NCI-H2107 treated with DMSO at 0.1 percent for 48 hours (cell line): ENCODE measurements around the gene DFFB.
"Not testable (repeated sequence)": the region's sequence is repeated elsewhere in the genome, so short reads cannot be mapped to it uniquely, and the experiment has no call there.

Experiments used
- DNase-seq: peaks from one replicate; lab custom pipeline; 2025; ENCODE audit not compliant: unreplicated experiment; lab: John Stamatoyannopoulos, UW

The DFFB gene, protein sequence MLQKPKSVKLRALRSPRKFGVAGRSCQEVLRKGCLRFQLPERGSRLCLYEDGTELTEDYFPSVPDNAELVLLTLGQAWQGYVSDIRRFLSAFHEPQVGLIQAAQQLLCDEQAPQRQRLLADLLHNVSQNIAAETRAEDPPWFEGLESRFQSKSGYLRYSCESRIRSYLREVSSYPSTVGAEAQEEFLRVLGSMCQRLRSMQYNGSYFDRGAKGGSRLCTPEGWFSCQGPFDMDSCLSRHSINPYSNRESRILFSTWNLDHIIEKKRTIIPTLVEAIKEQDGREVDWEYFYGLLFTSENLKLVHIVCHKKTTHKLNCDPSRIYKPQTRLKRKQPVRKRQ

DNA sequence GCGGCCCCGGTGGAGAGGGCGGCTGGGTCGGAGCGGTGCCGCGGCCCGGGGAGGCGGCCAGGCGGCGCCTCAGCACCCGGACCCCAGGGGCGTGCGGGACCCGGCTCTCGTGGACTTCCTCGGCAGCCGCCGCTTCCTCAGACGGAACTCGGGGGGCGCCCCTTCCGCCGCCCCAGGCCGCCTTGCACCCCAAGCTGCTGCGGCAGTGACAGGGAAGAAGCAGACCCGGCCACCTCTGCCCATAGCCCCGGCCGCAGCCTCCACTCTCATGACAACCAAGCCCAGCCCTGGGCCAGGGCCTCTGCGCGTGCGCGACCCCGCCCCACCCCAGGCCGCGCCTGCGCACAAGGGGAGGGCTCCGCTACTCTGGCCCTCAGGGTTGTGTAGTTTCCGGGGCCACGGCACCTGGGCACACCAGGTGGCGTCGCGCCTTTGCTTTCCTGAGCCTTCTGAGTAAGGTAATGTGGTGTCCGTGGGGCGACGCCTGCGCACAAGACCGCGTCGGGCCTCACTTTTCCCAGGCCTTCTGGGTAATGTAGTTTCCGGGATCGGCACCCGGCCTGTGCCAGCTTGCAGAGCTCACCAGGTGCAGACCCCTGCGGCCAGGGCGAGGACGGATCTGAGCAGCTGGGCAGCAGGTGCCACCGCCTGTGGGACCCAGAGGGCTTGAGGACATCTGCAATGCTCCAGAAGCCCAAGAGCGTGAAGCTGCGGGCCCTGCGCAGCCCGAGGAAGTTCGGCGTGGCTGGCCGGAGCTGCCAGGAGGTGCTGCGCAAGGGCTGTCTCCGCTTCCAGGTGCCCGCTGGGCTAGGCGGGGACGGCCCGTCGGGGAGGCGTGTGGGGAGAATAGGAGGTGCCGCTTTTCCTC is at the start of gene DFFB, which contains the start of gene CEP104:
Gene DFFB (plus strand): TSS at position 554 of the 868 bp plus-strand sequence. CDS start 128 bp downstream, at position 682.
Gene CEP104 (minus strand): TSS at position 289 of the 868 bp plus-strand sequence. CDS start 4,804 bp downstream, outside the sequence.
- DNase-seq = peak; percentile 47

DNA sequence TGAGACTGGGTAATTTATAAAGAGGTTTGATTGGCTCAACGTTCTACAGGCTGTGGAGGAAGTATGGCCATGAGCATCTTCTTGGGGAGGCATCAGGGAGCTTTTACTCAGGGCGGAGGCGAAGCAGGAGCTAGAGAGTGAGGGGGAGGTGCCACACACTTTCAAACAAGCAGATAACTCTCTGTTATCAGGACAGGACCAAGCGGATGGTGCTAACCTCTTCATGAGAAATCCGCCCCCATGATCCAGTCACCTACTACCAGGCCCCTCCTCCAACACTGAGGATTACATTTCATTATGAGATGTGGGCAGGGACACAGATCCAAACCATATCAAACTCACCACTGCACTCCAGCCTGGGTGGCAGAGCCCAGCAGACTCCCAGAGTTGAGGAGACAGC is 49.5 kb upstream of the DFFB start:
- no peak for DNase-seq

DNA sequence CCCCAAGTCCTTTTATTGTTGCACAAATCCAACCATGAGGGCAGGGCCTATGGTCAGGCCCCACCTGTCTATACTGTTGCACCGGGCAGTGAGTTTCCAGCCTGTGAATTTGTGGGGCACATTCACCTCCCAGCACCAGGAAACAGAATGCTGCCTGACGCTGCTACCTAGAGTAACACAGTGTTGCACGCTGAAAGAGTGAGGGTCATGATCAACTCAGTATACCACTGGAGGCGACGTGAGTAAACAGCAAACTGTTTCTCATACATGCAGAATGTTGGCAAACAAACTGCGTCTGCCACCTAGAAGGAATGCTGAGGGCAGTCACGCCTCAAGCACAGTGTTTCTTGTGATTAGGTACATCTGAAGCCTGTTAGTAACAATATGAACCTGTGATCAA is 47.6 kb upstream of the DFFB start:
- DNase-seq = no peak

DNA sequence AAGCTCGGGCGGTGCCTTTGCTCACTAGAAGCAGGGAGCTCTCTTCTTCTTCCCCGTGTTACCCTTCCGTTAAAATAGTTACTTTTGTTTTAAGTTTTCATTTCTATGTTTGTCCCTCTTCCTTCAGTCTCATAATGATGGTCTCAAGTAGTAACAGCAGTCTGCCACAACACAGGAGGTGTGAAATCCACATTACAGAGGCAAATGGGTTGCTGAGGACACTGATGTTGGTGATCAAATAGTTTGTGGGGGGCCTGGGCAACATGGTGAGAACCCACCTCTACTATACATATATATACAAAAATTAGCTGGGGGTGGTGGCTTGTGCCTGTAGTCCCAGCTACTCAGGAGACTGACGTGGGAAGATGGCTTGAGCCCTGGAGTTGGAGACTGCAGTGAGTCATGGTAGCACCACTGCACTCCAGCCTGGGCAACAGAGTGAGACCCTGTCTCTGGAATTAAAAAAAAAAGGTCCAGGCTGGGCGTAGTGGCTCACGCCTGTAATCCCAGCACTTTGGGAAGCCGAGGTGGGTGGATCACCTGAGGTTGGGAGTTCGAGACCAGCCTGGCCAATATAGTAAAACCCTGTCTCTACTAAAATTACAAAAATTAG is 47.0 kb upstream of the DFFB start:
- not testable (repeated sequence) for DNase-seq

DNA sequence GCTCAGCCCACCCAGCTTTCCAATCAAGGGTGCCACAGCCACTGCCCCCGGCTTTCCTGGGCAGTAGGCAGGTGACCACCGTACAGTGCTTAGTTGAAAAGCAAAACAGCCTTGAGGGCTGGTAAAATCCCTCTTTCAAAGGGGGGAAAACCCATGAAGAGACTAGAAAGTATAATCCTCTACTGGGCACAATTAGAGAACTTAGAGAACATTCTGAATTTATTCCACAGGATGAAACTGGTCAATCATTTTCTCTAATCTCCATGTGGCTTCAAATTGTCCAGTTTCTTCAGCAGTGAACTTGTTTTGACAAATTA is 45.7 kb upstream of the DFFB start:
- DNase-seq = no peak

DNA sequence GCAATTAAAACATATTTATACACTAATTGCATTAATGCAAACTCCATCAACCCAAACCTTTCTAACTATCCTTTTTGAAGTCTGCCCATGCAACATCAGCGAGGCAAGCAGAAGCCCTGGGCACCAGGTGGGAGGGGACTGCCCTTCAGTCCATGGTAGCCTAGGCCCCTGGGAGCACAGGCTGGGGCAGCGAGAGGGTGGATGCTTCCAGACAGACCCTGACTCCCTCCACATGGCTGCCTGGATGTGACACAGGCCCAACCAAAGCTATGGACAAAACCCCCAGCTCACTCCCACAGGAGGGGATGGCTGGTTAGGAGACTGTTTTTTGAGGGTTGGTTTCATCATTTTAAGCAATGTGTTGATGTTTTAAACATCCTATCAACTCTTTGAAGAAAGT is 43.2 kb upstream of the DFFB start:
- no peak for DNase-seq

DNA sequence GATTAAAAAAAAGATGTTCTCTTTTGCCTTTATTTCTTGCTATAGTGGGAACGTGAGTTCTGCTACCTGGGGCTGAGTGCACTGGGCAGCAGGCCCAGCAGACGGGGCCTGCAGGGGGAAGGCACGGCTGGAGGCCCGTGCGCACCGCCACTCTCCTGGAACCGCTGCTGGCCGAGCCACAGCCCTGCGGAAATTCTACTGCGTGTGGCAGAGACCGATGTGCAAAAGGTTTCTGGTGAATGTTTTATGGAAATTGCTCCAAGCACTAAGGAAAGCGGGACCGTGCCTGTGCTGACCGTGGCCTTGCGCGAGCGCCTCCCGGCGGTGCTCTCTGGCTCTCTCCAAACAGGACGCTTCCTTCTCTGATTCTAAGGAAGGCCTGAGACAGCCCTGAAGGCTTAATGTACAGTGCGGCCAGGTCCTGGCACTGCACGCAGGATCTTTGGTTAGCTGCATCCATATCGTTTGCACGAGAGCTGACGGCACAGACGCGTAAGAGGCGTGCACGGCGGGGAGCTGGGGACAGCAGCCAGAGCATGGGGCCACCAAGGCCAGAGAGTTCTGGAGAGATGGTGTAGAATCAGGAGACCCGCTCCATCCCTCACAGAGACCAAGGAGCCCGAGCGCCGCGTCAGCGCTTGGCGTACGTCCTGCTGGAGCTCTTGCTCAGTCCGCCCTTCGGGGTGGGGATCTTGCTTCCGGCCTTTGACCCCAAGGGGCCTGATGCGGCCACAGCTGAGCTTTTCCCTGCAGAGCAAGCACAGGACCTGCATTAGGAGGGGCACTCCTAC is 42.3 kb upstream of the DFFB start:
- no peak for DNase-seq

DNA sequence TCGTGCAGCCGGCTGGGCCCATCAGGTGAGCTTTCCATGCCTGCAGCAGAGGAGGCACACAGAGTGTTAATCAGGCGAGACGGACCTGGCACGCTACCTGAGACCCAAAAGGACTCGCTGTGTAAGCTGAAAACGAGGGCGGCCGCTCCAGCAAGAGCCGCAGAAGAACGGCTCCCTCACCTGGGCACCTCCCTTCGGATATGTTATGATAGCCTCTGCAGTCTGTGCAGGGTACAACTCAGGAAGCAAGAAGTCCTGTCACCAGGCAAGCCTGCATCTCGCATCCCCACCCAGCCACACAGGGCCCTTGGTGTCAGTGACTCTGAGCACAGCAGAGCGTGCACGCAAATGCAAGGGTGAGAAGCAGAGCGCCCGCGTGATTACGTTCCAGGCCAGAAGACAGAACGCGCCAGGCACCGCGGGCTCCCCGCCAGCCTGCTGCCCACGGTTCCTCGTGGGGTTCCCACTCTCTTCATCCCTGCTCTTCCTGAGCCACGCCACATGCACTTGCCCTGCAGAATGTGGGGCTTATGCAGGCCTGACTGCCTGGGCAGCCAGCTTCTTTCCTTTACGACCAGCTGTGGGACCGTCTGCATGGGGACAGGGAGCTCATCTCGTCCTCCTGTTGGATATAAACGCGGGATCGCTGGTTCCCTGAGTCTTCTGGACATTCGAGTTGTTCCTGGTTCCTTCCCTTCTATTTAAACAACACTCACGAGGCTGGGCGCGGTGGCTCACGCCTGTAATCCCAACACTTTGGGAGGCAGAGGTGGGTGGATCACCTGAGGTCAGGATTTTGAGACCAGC is 40.7 kb upstream of the DFFB start:
- DNase-seq = no peak

DNA sequence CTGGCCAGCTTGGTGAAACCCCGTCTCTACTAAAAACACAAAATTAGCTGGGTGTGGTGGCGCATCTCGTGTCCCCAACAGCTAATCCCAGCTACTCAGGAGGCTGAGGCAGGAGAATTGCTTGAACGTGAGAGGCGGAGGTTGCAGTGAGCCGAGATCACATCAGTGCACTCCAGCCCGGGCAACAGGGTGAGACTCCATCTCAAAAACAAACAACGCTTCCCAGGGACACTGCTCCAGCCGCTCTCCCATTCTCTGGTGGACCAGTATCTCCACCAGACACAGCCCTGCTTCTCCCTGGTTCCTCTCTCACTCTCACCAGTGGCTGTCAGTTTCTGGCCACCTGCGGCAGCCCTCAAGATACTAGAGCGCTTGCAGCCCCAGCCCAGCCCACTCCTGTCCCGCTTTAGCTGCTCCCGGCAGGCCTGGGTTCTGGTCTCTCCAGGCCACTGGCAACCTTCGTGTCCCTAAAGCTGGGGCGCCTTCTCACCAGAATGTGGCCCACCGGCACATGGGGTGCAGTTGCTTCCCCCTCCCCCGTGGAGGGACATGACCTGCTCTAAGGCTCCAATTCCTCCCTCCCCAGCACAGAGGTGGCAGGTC is 40.0 kb upstream of the DFFB start:
- no peak for DNase-seq

DNA sequence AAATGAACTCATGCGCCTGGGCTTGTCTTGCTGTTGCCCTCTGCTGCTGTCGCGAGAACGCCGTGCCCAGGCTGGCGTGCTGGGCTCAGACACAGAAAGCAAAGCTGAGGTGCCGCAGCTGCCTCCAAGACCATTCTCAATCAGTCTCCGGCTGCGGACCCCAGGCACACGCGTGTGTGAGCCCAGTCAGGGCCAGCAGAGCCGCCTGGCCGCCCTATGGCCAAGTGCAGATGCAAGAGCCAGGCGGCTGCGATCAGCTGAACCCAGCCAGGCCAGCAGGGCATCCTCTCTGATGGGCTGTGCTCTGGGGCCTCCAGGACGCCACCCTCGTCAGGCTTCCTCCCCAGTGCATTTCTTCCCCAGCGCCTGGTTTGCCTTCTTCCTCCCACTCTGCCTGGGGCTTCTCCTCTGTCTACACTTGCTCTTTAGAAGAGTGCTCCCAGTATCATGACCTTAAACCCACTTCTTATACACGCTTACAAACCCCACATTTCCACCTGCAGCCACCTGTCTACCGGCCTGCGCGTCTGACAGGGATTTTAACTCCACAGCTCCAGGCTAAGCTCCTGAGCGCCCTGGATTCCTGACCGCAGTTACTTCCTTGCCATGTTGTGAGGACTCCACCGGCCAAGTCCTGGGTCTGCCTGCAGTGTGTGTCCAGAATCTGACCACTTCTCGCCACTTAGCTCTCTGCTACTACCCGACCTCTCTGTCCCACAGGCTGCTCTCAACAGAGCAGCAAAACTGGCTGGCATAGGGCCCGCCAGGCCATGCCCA is 39.3 kb upstream of the DFFB start:
- no peak for DNase-seq

DNA sequence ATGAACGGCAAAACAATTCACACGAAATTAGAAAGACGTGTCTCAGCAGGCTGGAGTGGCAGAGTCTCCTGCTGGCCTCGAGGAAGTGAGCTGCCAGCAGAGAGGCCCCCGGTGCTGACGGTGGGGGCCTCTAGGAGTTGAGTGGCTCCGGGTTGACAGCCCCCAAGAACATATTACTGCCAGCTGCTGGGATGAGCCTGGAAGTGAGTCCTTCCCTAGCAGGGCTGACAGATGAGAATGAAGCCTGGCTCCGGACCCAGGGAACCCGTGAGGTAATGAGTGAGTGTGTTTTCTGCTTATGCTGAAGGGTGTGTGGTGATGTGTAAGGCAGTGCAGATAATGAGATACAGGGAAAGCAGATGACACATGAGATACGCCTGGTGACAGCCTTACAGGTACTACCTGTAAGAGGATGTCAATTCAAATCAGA is 37.5 kb upstream of the DFFB start:
- DNase-seq = no peak

DNA sequence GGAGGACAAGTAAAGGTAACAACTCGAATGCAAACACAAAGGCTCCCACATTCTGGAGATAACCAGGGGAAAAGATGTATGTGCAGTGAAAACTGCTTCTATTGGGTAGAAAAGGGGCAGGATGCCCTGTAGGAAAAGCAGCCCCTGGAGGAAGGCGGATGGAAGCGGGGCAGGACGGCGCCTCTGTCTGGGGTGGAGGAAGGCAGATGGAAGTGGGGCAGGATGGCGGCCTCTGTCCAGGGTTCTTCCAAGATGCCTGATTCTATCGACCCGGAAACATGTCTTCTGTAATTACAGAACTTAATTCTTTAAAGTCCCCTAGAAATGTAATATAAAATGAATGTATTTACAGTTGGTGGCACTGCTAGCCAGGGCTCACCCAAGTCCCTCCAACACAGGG is 37.0 kb upstream of the DFFB start:
- no peak for DNase-seq

DNA sequence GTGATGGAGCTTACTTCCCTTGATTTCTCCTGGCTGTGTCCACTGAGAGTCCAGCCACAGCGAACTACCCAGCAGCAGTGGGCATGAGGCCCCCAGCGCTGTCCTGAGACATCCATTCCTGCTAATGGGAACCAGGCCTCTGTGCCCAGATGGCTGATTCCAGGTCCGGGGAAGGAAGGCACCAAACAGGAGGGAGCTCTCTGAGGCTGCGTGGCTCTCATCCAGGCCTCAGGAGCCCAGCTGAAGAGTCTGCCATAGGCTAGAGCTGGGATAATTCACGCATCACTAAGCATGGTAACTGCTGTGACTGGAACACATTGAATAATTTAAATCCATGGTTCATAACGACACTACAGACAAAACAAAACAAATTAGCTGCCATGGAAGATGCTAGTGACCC is 36.3 kb upstream of the DFFB start:
- DNase-seq = peak; percentile 1

DNA sequence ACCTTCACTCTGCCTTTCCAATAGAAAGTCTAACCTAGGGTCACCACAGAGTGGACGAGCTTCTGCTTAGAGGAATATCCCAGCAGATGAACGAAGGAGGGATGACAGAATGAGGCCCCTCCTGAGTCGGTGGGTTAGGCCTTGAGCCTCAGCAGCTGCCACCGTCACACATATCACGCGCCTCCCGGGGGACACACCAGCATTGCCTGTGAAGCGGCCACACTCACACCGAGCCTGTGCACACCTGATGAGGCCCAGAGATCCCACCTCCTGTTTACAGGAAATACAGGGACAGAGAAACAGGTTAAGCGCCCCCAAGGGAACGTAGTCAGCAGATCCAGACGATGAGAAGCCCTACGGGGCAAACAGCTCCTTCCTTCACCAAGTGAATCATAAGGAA is 35.8 kb upstream of the DFFB start:
- DNase-seq = no peak

DNA sequence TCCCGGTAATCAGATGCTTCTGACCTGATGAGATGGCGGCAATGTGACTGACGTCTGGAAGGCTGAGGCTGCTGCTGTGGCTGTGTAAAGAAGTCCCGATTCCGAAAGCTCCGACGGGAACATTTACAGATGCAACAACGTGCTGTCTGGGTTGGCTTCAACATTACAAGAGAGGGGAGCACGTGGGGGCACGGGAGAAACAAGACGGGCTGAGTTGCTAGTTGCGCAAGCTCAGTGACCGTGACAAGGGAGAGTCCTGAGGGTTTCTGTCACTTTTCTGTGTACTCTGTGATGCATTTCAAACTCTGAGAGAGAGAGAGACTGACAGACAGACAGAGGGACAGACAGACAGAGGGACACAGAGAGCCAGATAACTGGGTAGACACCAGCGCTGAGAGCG is 35.4 kb upstream of the DFFB start:
- DNase-seq = no peak

DNA sequence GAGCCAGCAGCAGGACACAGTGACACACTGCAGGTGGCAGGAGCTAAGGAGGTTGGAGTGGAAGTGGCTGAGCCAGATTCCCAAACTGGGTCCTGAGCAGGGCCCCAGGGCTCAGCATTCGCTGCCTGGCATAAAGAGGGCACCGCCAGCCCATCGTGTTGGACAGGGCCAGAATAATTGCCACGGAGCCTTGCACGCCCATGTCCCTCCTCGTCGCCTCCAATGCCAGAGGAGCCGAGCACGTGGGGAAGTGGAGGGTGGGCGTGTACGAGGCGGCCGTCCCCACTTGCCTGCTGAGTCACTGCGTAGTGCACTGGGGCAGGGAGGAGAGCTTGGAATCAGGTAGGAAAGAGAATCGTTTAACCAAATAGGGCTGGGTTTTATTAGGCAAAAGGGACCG is 34.9 kb upstream of the DFFB start:
- DNase-seq = no peak

DNA sequence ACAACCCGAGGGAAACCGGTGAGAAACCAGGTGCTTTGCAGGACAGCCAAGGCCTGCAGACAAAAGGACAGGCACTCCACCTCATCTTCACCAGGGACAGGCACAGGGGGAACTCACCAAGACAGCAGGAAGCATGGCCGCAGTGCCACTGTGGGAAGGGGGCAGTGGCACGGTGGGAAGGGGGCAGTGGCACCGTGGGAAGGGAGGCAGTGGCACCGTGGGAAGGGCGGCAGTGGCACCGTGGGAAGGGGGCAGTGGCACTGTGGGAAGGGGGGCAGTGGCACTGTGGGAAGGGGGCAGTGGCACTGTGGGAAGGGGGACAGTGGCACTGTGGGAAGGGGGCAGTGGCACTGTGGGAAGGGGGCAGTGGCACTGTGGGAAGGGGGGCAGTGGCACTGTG is 32.6 kb upstream of the DFFB start:
- no peak for DNase-seq

DNA sequence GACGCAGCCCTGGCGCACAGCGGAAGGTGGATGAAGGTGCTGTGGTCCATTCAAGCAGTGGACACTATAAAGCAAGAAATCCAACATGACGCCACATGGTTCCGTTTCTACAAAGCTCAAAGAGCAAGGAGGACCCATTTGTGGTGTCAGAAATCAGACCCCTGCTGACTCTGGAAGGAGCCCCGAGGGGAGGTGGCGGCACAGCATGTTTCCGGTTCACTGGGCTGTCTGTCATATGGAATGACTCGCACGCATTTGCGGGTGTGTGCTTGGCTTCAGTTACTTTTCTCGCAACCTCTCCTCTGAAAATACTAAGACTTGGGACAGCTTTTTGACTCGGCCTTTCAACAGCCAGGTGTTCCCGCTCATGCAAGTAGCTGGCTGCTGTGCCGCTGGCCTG is 31.9 kb upstream of the DFFB start:
- no peak for DNase-seq

DNA sequence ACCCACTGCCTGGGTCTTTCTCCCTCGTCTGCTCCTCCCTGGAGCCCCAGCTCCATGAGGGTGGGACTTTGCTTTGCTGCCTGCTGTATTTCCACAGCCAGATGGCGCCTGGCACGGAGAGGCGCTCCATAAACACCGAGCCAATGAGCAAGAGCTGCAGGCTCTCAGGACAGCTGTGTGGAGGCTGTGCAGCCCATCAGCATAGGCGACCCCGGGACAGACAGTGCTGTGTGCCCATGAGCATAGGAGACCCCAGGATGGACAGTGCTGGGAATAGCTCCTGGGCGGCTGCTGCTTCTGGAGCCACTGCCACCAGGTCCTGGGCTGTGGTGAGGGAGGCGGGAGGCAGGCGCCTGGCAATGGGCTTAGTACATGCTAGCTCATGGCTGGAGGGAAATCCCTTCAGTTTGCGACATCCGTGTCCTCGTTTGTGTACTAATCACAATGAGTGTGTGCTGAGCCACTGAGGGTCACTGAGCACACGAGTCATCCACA is 29.4 kb upstream of the DFFB start:
- DNase-seq = no peak
